H1 (cell line): ENCODE data around the gene CCDC102A. TPM values are rescaled to one million over a fixed set of nuclear protein-coding genes. Genes with fewer than 3 reads are reported as not detected.

ENCODE experiments used
- CTCF ChIA-PET: fragments of 300-600 bp; sonication (Branson Sonifier 250); formaldehyde crosslinking; loops from one replicate; lab custom pipeline; 2021; ENCODE audit not compliant: partially characterized antibody; lab: Charles Lee
- POLR2A ChIA-PET: fragments of 300-600 bp; sonication (Branson Sonifier 250); formaldehyde crosslinking; loops from one replicate; lab custom pipeline; 2021; ENCODE audit warnings: inconsistent platforms; ENCODE audit not compliant: partially characterized antibody; lab: Charles Lee
- DNase-seq, 2 experiments: peaks; one replicate each; pipeline versions ENCODE4 v3.0.0 to v3.0.0-alpha.2; 2010 to 2022; ENCODE audit warnings: low spot score in 2 of 2, low read depth in 1 of 2, mixed read lengths in 1 of 2
- FAIRE-seq: peaks from 2 replicates; lab custom pipeline; 2011; peaks lifted over from hg19 to GRCh38; lab: Jason Lieb, UNC
- H2AFZ ChIP-seq: 2 replicates; pipeline ENCODE4 v1.8.1; 2012; ENCODE audit warnings: low read length, inconsistent platforms
- H2AK5ac ChIP-seq: 2 replicates; pipeline ENCODE4 v1.6.1; 2013; ENCODE audit warnings: low read depth, low read length
- H2BK120ac ChIP-seq: replicated peaks from 2 replicates; pipeline ENCODE3; 2013; ENCODE audit warnings: low read depth, low read length, inconsistent platforms
- H2BK12ac ChIP-seq: 2 replicates; pipeline ENCODE4 v1.6.1; 2013; ENCODE audit warnings: low read depth, low read length
- H2BK15ac ChIP-seq: 2 replicates; pipeline ENCODE4 v1.6.1; 2013; ENCODE audit warnings: low read length
- H2BK20ac ChIP-seq: 2 replicates; pipeline ENCODE4 v1.6.1; 2013; ENCODE audit warnings: low read length
- H2BK5ac ChIP-seq: 2 replicates; pipeline ENCODE4 v1.6.1; 2013; ENCODE audit warnings: low read depth, low read length
- H3K14ac ChIP-seq: 2 replicates; pipeline ENCODE4 v1.6.1; 2013; ENCODE audit warnings: inconsistent platforms; ENCODE audit not compliant: insufficient read length
- H3K18ac ChIP-seq: 2 replicates; pipeline ENCODE4 v1.6.1; 2013; ENCODE audit warnings: low read length; ENCODE audit errors: extremely low read depth
- H3K23ac ChIP-seq: 2 replicates; pipeline ENCODE4 v1.6.1; 2013; ENCODE audit warnings: inconsistent platforms; ENCODE audit not compliant: insufficient read length
- H3K23me2 ChIP-seq: 2 replicates; pipeline ENCODE4 v1.6.1; 2013; ENCODE audit warnings: low read depth, low read length
- H3K27ac ChIP-seq: 2 replicates; pipeline ENCODE4 v1.6.1; 2011; ENCODE audit warnings: low read depth, low read length, inconsistent platforms
- H3K27me3 ChIP-seq, 4 experiments: replicated peaks in 1 of 4; 1 replicate in 1 of 4; 2 replicates in 3 of 4; pipeline versions ENCODE4 v1.6.1 to v1.8.1; 2011 to 2013; ENCODE audit warnings: low read length in 3 of 4, mild to moderate bottlenecking in 3 of 4, inconsistent platforms in 2 of 4, mixed read lengths in 2 of 4, moderate library complexity in 1 of 4; ENCODE audit not compliant: control insufficient read depth in 3 of 4, insufficient read depth in 3 of 4; ENCODE audit errors: extremely low read depth in 1 of 4
- H3K36me3 ChIP-seq, 4 experiments: 2 replicates each; pipeline versions ENCODE4 v1.6.1 to v1.8.1; 2011 to 2013; ENCODE audit warnings: mild to moderate bottlenecking in 4 of 4, low read length in 3 of 4, moderate library complexity in 2 of 4, control low read depth in 1 of 4, inconsistent platforms in 1 of 4; ENCODE audit not compliant: insufficient read depth in 4 of 4, control insufficient read depth in 2 of 4
- H3K4ac ChIP-seq: replicated peaks from 2 replicates; pipeline ENCODE3; 2013; ENCODE audit warnings: low read length, low read depth, mixed read lengths, inconsistent platforms; ENCODE audit not compliant: insufficient read length
- H3K4me1 ChIP-seq, 4 experiments: replicated peaks in 1 of 4; 1 replicate in 1 of 4; 2 replicates in 3 of 4; pipeline versions ENCODE4 v1.6.1 to v1.8.1; 2011 to 2013; ENCODE audit warnings: low read length in 3 of 4, inconsistent platforms in 2 of 4, mixed read lengths in 1 of 4; ENCODE audit not compliant: insufficient read depth in 4 of 4, control insufficient read depth in 3 of 4
- H3K4me2 ChIP-seq, 2 experiments: 2 replicates each; pipeline versions ENCODE4 v1.6.1 to v1.8.1; 2011 to 2013; ENCODE audit warnings: low read depth in 2 of 2, low read length in 2 of 2, control low read depth in 1 of 2, inconsistent platforms in 1 of 2, mild to moderate bottlenecking in 1 of 2; ENCODE audit not compliant: insufficient read depth in 1 of 2
- H3K4me3 ChIP-seq, 4 experiments: fragments of 200-600, 300-600 bp in 1 of 4; sonication (generic), shearing (Covaris generic), sonication (Bioruptor Twin) in 1 of 4; 2 replicates each; pipeline versions ENCODE4 v1.5.1 to v1.8.1; 2011 to 2016; ENCODE audit warnings: low read length in 4 of 4, low read depth in 3 of 4, control low read depth in 2 of 4, inconsistent platforms in 2 of 4, mild to moderate bottlenecking in 2 of 4, mixed read lengths in 1 of 4, moderate library complexity in 1 of 4; ENCODE audit not compliant: insufficient read depth in 2 of 4; ENCODE audit errors: extremely low read depth in 1 of 4
- H3K56ac ChIP-seq: replicated peaks from 2 replicates; pipeline ENCODE3; 2013; ENCODE audit warnings: low read depth, mild to moderate bottlenecking, mixed read lengths, low read length, inconsistent platforms; ENCODE audit not compliant: insufficient read length
- H3K79me1 ChIP-seq: 2 replicates; pipeline ENCODE4 v1.6.1; 2013; ENCODE audit warnings: low read depth, low read length, control low read depth
- H3K79me2 ChIP-seq, 2 experiments: 2 replicates each; pipeline versions ENCODE4 v1.6.1 to v1.8.1; 2012 to 2013; ENCODE audit warnings: low read length in 2 of 2, mild to moderate bottlenecking in 2 of 2, inconsistent platforms in 1 of 2; ENCODE audit not compliant: insufficient read depth in 2 of 2, control insufficient read depth in 1 of 2
- H3K9ac ChIP-seq, 4 experiments: replicated peaks in 1 of 4; 1 replicate in 1 of 4; 2 replicates in 3 of 4; pipeline versions ENCODE4 v1.6.1 to v1.8.1; 2011 to 2013; ENCODE audit warnings: low read depth in 3 of 4, low read length in 3 of 4, control low read depth in 2 of 4, mild to moderate bottlenecking in 2 of 4, moderate library complexity in 2 of 4, inconsistent platforms in 1 of 4; ENCODE audit errors: extremely low read depth in 1 of 4
- H3K9me3 ChIP-seq, 2 experiments: 2 replicates each; pipeline versions ENCODE4 v1.6.1 to v1.8.1; 2012 to 2013; ENCODE audit warnings: mild to moderate bottlenecking in 2 of 2, moderate library complexity in 2 of 2, control low read depth in 1 of 2, inconsistent platforms in 1 of 2, low read depth in 1 of 2, low read length in 1 of 2, mixed read lengths in 1 of 2; ENCODE audit not compliant: insufficient read depth in 2 of 2
- H4K20me1 ChIP-seq, 2 experiments: replicated peaks in 1 of 2; 2 replicates each; pipeline versions ENCODE3 to v1.8.1; 2011 to 2013; ENCODE audit warnings: inconsistent platforms in 2 of 2, low read length in 2 of 2, mild to moderate bottlenecking in 1 of 2; ENCODE audit not compliant: insufficient read depth in 2 of 2, control insufficient read depth in 1 of 2
- H4K5ac ChIP-seq: 2 replicates; pipeline ENCODE4 v1.6.1; 2013; ENCODE audit warnings: low read length, low read depth, mixed read lengths, inconsistent platforms; ENCODE audit not compliant: insufficient read length
- H4K8ac ChIP-seq: 2 replicates; pipeline ENCODE4 v1.8.0; 2013; ENCODE audit warnings: mild to moderate bottlenecking, moderate library complexity, low read length, inconsistent platforms; ENCODE audit not compliant: insufficient read depth; ENCODE audit errors: extremely low read depth
- H4K91ac ChIP-seq: replicated peaks from 2 replicates; pipeline ENCODE3; 2013; ENCODE audit warnings: low read length, mixed read lengths, inconsistent platforms; ENCODE audit not compliant: insufficient read length
- BACH1 ChIP-seq: IDR thresholded peaks from 2 replicates; pipeline ENCODE4 v1.6.1; 2012; ENCODE audit warnings: low read length, improper control_type of control experiment
- BCL11A ChIP-seq, 2 experiments: IDR thresholded peaks; one replicate each; pipeline ENCODE4 v1.6.1; 2011; ENCODE audit warnings: low read depth in 2 of 2, low read length in 2 of 2, mild to moderate bottlenecking in 2 of 2
- HDAC2 ChIP-seq, 2 experiments: fragments of 300-600 bp in 1 of 2; sonication (generic) in 1 of 2; IDR thresholded peaks; 2 replicates each; pipeline ENCODE4 v1.6.1; 2011 to 2012; ENCODE audit warnings: low read depth in 2 of 2, low read length in 2 of 2, mild to moderate bottlenecking in 2 of 2, moderate library complexity in 2 of 2, borderline replicate concordance in 1 of 2, inconsistent platforms in 1 of 2
- NRF1 ChIP-seq: IDR thresholded peaks from 2 replicates; pipeline ENCODE4 v1.6.1; 2011; ENCODE audit warnings: mild to moderate bottlenecking, low read depth, low read length, improper control_type of control experiment
- RBBP5 ChIP-seq: IDR thresholded peaks from 2 replicates; pipeline ENCODE4 v1.7.1; 2012; ENCODE audit warnings: low read depth, mild to moderate bottlenecking, inconsistent platforms, low read length, moderate library complexity, borderline replicate concordance
- SIX5 ChIP-seq: IDR thresholded peaks from 2 replicates; pipeline ENCODE4 v1.6.1; 2011; ENCODE audit warnings: mild to moderate bottlenecking, low read depth, low read length
- SUZ12 ChIP-seq: fragments of 200-600 bp; sonication (generic); IDR thresholded peaks from 2 replicates; pipeline ENCODE4 v1.6.1; 2012; ENCODE audit warnings: mild to moderate bottlenecking, inconsistent platforms, low read length, moderate library complexity, mixed read lengths
- TAF1 ChIP-seq: IDR thresholded peaks from 2 replicates; pipeline ENCODE4 v1.6.1; 2011; ENCODE audit warnings: mild to moderate bottlenecking, low read depth, low read length
- TCF12 ChIP-seq: IDR thresholded peaks from 2 replicates; pipeline ENCODE4 v1.6.1; 2011; ENCODE audit warnings: low read depth, mild to moderate bottlenecking, low read length
- WGBS, 2 experiments: shearing (Covaris generic) in 1 of 2; methylation state at CpG; one replicate each; pipeline versions ENCODE4 v1.1.6 to v1.1.7; 2013 to 2015; ENCODE audit warnings: low lambda C conversion rate in 2 of 2, mixed read lengths in 2 of 2, inconsistent platforms in 1 of 2, low coverage in 1 of 2, missing lambda C conversion rate in 1 of 2; ENCODE audit not compliant: insufficient replicate concordance in 2 of 2, insufficient coverage in 1 of 2, insufficient read length in 1 of 2; ENCODE audit errors: extremely low coverage in 1 of 2, missing lambda C conversion rate in 1 of 2; 5-methylcytosine and 5-hydroxymethylcytosine counted together
- polyA plus RNA-seq, 7 experiments: library from polyadenylated mRNA; depleted of rRNA in 3 of 7; stranded (reverse) in 5 of 7; unstranded in 2 of 7; fragments of >200 nt in 5 of 7; fragments of 200-250 nt in 2 of 7; gene quantifications; 1 replicate in 5 of 7; 2 replicates in 1 of 7; 4 replicates in 1 of 7; pipeline versions ENCODE4 v1.2.1 to v1.2.3, GENCODE V29; 2011 to 2013; ENCODE audit warnings: missing spikeins in 2 of 7, mixed read lengths in 2 of 7
- total RNA-seq: library from RNA; stranded (reverse); fragmentation: NEBNext Ultra II Directional; extraction: Animal tissue kit (Norgen Biotek cat#: 25700); gene quantifications from 2 replicates; pipeline ENCODE4 v1.2.1, GENCODE V29; 2021

CCDC102A gene
- total and polyA plus RNA-seq, 2 of the 8 experiments (the other 6 are each of a cell fraction or from before 2014, with no cell fraction given) = 4.0 to 7.5 TPM

GRCh38 chr16:57469046-57469445, 67.3 kb downstream of the CCDC102A start:
- Histone ChIP-seq H2BK12ac (no peak overlapping the region), H2BK20ac (no peak overlapping the region), H2BK5ac (no peak overlapping the region), H4K5ac (no peak overlapping the region), H2AK5ac (no peak overlapping the region), H3K14ac (no peak overlapping the region), H3K4ac (no peak overlapping the region), H3K9me3 (no peaks in the 10 kb centered on the region), H3K36me3 (peaks cover 17 to 69% (median 51%) of the 10 kb centered on the region in 4 experiments), H3K4me2 (no peak overlapping the region), H3K79me1 (peaks cover 5% of the 10 kb centered on the region; the same call in 1 of the 2 replicates), H3K56ac (no peak overlapping the region), H4K91ac (no peak overlapping the region), H3K79me2 (peaks cover 0 to 14% of the 10 kb centered on the region in 2 experiments; a peak in 2 of 4 replicates), H3K4me1 (peaks cover 5 to 24% (median 18%) of the 10 kb centered on the region in 4 experiments), H3K23ac (no peak overlapping the region), H2BK15ac (no peak overlapping the region), H3K23me2 (no peaks in the 10 kb centered on the region), H3K27ac (no peak overlapping the region), H4K8ac (no peak overlapping the region), H3K4me3 (no peak overlapping the region), H4K20me1 (peaks cover 2 to 5% of the 10 kb centered on the region in 2 experiments), H2AFZ (no peak overlapping the region), H2BK120ac (no peak overlapping the region), H3K18ac (no peak overlapping the region), H3K27me3 (no peaks in the 10 kb centered on the region), H3K9ac (no peak overlapping the region)
- TF ChIP-seq NRF1 (no peak), TAF1 (no peak), BCL11A (IDR thresholded peaks at IDR 0.05; ENCODE audit: low read depth in 2 of 2, low read length in 2 of 2) (no peak), HDAC2 (IDR thresholded peaks at IDR 0.05; ENCODE audit: borderline replicate concordance in 1 of 2, low read depth in 2 of 2, low read length in 2 of 2) (no peak), SUZ12 (no peak), SIX5 (no peak), RBBP5 (no peak), TCF12 (no peak), BACH1 (no peak)
- CTCF ChIA-PET = no interaction called here
- FAIRE-seq (no peak), DNase-seq (no peak)
- 84% methylated on average over 11 of the region's 11 CpGs; no CpG with 5 or more reads in 1 of the 2 experiments for WGBS, 2 experiments
- POLR2A ChIA-PET = interaction anchor here (0.7 kb wide), 1 partner anchor 21 kb away, joined by 3 read pairs; no protein-coding TSS in a partner anchor
